ENCODE measurements around the gene BRINP3. TPM values are rescaled to one million over a fixed set of nuclear protein-coding genes. Genes with fewer than 3 reads are reported as not detected.

The BRINP3 gene
- total RNA-seq, 1 experiment from 2014 or later, result not detected

- DNase-seq (ENCODE audit: low spot score), result no peak
Measured at GRCh38 chr1:190192627-190193026, 285.0 kb downstream of the BRINP3 start.

DNA sequence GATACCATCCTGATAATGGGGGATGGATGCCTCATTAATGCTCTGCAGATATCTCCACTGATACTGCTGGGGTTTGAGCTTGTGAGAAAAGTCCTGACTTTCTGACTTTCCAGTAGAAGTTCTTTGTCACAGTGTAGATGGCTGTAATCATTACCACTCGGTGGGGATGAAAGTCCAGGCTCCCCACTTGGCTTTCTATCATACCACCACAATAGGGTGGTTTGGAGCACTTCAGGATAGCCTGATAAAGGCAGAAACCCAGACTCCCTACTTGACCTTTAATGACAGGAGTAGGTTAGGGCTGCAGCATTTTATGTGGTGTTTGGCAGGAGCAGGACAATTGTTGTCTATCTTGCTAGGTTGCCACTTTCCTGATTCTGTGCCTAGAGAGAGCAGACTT, 294.1 kb downstream of the BRINP3 start:
- DNase-seq (ENCODE audit: low spot score), result no peak

DNA sequence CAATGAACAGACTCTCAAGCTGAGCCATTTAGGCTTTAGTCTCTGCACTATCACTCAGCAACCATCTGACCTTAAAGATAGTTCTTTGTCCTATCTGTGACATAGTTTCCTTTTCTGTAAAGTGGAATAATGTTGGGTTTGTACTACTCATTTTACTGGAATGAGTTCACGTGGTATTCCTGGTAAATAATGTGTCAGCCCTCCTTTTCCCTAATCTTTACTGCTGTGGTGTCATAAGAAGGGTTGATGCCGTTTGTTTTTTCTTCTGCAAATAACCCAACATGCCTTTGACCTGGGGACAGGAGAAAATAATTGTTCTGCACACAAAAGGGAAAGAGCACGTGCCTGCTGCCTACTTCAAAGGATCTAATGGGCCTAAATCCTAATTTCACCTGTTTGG, 297.8 kb downstream of the BRINP3 start:
- peak; percentile 5 for DNase-seq (ENCODE audit: low spot score)

- no peak for DNase-seq (ENCODE audit: low spot score)
Measured at GRCh38 chr1:190178827-190179226, 298.8 kb downstream of the BRINP3 start.

GRCh38 chr1:190177555-190177954, 300.1 kb downstream of the BRINP3 start:
- DNase-seq (ENCODE audit: low spot score), result no peak

- DNase-seq (ENCODE audit: low spot score), result no peak
Measured at GRCh38 chr1:190176776-190177175, 300.9 kb downstream of the BRINP3 start.

DNA sequence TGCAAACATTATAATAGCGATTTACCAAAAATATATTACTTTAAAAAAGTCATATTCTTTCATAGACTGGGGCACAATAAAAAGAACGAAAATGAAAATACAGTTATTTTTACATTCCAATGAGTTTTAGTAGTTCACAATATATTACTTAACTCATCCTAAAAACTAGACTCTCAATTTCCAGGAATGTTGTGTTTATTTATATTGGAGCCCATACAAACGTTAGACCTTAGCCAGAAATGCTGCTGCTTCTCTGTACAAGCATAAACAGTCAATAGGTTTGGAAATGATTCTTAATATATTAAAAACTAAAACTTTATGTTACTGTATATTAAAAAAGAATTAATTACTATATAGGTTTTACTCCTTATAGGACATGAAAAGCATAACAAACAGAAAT, 302.3 kb downstream of the BRINP3 start:
- no peak for DNase-seq (ENCODE audit: low spot score)

GRCh38 chr1:190172651-190173430, 304.8 kb downstream of the BRINP3 start:
- DNase-seq (ENCODE audit: low spot score), result no peak

DNA sequence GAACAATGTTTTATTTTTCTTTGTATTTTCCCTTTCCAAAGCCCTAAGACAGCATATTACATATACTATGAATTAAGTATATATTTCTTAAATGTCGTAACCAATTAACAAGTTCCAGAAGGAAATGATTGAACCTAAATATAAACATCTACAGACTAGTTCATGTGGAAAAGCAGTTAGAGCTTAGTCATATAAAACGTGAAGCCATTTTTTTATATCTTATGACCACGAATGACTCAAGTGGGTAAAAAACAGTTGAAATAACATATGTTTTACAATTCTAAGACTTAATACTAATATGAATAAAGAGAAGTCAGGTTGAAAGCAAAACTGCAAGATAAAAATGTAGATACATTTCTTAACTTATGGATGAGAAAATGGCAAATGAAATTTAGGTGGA, 307.3 kb downstream of the BRINP3 start:
- DNase-seq (ENCODE audit: low spot score), result no peak

- DNase-seq (ENCODE audit: low spot score), result no peak
Measured at GRCh38 chr1:190169311-190170067, 308.2 kb downstream of the BRINP3 start.

DNA sequence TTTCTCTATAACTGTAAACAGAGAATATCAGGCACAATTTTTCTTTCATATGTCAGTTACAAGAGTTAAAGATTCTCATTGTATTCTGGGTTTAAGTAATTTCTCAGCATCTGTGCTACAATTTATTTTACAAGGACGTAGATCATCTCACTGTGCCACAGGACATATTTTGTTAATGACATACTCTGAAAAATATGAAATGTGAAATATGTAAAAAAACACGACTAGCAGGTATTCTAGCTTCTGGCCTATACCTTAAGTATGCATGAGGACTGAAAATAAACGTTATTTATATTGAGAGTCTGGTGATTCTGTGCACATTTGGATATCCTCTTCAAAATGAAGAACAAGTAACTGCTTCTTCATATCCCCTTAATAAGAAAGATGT, 308.8 kb downstream of the BRINP3 start:
- no peak for DNase-seq (ENCODE audit: low spot score)

DNA sequence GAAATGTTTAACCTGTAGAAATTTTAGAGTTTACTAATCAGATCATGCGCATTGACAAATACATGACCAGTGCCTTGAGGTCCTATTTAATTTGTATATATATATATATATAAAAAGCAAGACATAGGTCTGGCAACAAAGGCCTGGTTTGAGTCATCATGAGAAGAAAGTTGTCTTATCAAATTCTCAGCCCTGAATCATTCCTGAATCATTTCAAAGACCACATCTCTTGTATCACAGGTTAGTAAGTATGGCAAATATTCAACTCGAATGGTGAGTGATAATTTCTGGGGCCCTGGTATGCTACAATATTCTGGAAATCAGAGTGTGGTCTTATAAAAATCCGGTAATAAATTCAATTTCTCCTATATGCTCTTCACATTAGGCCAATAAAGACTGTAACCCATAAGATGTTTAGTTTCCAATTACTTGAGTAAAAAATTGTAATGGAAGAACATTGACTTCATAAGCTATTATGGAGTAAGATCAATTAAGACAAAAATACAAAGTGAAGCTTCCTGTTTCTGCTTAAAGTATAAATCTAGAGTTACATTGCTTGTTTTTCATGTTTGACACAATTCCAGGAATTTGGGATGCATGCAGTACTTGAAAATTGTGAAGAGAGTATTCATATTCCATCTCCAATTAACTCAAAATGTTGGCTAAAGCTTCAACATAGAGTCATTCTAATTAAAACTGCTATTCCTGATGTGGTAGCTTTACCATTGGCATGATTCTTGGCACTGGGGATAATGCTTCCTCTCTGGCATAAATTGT, 309.4 kb downstream of the BRINP3 start:
- no peak for DNase-seq (ENCODE audit: low spot score)

DNA sequence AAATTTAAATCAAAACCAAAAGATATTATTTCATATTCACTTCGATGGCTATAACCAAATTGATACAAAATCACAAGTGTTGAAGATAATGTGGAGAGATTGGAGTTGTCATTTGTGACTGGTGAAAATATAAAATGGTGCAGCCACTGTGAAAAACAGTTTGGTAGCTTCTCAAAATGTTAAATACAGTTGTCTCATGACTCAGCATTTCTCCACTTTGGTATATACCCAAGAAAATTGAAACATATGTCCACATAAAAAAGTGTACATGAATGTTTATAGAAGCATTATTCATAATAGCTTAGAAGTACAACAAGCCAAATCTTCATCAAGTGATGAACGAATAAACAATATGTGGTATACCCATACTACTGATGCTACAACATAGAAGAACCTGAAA, 318.5 kb downstream of the BRINP3 start:
- no peak for DNase-seq (ENCODE audit: low spot score)

DNA sequence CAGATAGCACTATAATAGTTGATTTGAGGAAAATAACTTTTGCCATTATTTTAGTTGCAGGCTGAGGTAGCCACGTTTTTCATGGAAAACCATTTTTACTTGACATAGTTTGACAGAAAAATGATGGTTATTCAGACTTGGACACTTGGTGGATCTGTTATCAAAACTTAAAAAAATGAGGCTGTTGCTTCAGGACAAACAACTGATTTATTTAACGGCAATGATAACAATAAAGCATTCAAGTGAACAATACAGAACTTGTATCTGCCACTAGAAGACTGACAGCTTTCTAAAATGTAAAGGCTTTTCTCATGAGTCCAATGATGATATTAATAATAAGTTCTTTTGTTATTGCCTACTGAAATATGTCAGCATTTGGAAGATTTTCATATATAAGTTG, 322.9 kb downstream of the BRINP3 start:
- DNase-seq (ENCODE audit: low spot score), result no peak

DNA sequence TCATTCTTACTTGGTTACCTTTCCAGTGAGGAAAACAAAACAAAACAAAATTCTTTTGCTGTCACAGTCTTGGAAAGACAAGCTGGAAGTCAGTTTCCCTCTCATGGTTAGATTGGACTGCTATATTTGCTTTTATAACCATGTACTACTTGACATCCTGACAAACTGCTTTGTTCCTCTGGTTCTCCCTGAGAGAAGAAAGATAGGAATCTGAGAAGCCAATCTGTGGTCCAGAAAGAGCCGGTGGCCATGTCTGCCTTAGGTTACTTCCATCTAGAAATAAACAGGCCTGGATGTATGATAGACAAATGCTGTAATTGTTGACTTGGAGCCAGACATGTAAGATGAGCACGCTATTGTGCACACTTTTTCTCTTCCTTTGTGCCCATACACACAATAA, 330.0 kb downstream of the BRINP3 start:
- no peak for DNase-seq (ENCODE audit: low spot score)

- no peak for DNase-seq (ENCODE audit: low spot score)
Measured at GRCh38 chr1:190144650-190145049, 333.0 kb downstream of the BRINP3 start.

- DNase-seq (ENCODE audit: low spot score), result no peak
Measured at GRCh38 chr1:190140644-190141043, 337.0 kb downstream of the BRINP3 start.

GRCh38 chr1:190138702-190139101, 339.0 kb downstream of the BRINP3 start:
- no peak for DNase-seq (ENCODE audit: low spot score)

GRCh38 chr1:190138266-190138665, 339.4 kb downstream of the BRINP3 start:
- no peak for DNase-seq (ENCODE audit: low spot score)

- no peak for DNase-seq (ENCODE audit: low spot score)
Measured at GRCh38 chr1:190129366-190129765, 348.3 kb downstream of the BRINP3 start.

DNA sequence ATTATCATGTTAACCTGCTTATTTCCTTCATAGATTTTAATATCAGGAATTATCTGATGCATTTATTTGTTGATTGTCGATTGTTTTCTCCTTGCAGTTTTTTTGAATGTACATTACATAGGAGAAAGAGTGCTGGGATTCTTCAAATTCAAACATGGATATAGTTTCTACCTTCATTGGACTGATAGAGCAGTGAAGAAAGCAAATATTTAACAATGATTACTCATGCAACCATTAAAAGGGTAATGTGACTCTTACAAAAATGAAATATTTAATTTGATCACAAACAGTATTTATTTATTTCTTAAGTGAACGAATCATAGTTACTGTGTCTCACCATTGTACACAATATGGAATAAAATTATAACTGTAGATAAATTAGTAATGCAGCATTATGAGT, 350.9 kb downstream of the BRINP3 start:
- no peak for DNase-seq (ENCODE audit: low spot score)

DNA sequence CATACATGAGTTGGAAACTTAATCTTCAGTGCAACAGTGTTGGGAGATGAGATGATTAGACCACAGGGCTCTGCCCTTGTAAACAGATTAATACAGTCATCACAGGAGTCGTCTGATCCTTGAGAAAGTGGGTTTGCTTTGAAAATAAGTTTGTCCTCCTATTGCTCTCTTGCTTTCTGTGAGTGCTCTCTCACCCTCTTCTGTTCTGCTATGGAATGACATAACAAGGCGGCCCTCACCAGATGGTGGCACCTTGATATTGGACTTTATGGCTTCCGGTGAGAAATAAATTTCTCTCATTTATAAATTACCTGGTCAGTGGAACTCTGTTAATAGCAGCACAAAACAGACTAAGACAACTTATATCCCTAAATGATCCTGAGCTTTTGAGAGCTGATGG, 353.6 kb downstream of the BRINP3 start:
- DNase-seq (ENCODE audit: low spot score), result no peak
